ENCODE data around the gene HABP4. TPM values are rescaled to one million over a fixed set of nuclear protein-coding genes. Genes with fewer than 3 reads are reported as not detected.

HABP4 gene
- total RNA-seq, 1 donor from 2014 or later, result 32.7 TPM

DNA sequence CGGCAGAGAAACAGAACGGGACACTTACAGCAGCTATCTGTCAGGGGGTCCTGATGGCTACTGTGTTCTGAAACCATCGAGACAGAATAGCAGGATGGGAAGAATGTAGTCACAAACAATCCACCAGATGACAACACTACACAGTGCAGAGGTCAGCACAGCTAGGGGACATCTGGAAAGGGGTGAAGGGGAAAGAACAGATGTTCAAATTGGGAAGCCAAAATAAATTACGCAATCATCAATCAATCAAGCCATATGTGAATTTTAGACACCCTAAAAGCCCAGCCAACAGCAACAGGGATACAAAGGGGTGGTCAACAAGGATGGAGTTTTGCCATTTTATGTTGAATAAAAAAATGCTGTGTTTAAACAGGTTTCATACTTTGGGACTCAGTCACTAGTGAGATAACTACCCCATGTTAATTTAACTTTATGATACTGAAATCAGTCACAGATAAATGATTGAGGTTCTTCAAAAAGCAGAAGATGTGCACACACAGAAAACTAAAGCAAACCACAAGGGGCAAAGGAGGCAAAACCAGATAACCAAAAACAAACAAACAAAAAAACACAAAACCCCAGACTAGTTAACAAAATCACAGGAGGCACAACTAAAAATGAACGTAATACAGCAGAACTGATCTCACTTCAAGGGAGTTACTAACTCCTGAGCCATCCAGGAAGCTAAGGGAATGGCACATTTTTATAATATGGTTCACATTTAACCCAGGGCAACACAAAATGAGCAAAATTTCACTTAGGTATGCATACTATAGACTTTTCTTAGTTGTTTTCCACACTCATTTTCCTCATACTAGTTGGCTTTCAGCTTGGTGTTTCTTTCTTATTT lies 65.9 kb downstream of the HABP4 start:
- DNase-seq (ENCODE audit: low read depth), result no peak

DNA sequence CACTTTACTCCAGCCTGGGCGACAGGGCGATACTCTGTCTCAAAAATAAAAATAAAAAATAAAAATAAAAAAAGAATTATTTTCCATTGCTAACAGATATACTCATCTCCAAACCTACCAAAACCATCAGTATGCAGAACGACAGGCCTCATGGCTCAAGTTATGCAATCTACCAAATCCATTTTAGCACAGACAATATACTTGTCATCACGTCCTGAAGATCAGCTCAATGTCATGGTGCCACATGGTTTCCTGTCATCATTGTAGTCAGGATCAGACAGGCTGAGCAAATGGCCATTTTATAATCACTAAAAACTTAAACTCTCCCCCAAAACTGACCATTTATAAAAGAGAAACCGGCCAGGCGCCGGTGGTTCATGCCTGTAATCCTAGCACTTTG lies 69.1 kb downstream of the HABP4 start:
- no peak for DNase-seq (ENCODE audit: low read depth)

DNA sequence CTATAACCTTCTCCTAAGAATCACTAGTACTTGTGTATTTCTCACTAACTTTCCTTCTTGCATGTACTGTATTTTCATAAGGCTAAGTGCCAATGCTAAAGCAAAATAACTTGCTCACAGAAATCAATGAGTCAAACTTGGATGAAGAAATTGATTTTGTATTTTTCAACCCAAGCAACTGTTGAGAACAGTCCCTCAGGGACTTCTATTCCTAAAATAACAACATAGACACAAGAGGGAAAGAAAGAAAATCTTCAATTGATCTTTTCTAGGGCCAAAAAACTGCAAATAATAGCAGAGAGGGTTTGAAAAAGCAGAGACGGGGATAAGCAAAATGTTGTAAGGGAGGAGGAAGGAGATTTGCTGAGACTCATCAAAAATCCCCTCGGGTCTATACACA lies 69.8 kb downstream of the HABP4 start:
- DNase-seq (ENCODE audit: low read depth), result no peak

- DNase-seq (ENCODE audit: low read depth), result no peak
Observed at GRCh38 chr9:96522366-96522765, 72.4 kb downstream of the HABP4 start.

DNA sequence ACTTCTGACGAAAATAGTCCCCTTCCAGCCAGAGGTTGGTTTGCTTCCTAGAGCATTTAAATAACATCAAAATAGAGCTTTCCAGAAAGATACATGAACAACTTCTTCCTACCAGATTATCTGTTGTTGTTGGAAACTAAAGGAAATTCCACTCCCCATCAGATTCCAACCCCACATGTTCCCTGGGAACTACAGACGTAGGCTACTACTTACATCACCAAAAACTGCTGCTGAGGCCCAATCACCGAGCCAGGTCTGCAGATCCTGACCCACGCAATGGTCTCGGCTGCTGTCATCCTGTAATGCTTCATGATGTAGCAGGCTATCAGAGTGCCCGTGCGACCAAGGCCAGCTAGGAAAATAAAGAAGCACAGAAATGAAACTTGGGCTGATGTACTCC lies 73.4 kb downstream of the HABP4 start:
- DNase-seq (ENCODE audit: low read depth), result no peak

DNA sequence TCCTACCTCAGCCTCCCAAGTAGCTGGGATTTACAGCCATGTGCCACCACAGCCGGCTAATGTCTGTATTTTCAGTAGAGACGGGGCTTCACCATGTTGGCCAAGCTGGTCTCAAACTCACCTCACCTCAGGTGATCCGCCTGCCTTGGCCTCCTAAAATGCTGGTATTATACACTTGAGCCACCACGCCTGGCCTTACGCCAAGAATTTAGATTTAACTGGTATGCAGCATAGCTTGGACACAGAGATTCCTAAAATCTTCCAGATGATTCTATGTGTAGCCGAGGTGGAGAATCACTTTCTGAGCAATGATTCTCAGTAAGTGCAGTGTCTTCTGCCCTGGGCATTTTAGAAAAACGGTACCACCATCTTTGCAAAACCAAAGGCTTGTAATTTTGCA lies 74.1 kb downstream of the HABP4 start:
- no peak for DNase-seq (ENCODE audit: low read depth)

- no peak for DNase-seq (ENCODE audit: low read depth)
Observed at GRCh38 chr9:96524764-96525163, 74.8 kb downstream of the HABP4 start.

DNA sequence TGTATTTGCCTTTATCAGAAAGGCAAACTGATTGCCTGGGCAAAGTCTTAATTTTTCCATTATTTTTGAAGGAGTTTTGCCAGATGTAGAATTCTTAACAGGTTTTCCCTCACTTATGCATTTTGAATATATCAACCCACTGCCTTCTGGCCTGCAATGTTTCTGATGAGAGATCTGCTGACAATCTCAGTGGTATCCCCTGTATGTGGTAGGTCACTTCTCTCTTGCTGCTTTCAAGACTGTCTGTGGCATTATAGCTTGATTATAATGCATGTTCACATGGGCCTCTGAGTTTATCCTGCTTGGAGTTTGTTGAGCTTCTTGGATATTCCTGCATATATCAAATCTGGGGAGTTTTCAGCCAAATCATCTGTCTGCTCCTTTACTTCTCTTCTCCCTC lies 82.2 kb downstream of the HABP4 start:
- DNase-seq (ENCODE audit: low read depth), result no peak

- DNase-seq (ENCODE audit: low read depth), result no peak
Observed at GRCh38 chr9:96540106-96540505, 90.1 kb downstream of the HABP4 start.

Other genes with a start within 250 kb of the HABP4 start
- gene HSD17B3, start 148.0 kb upstream of the HABP4 start, total RNA-seq, result not detected in 2 replicates
- 14.5 and 14.7 TPM in 2 replicates for gene SLC35D2, start 66.5 kb upstream of the HABP4 start, total RNA-seq
- 1.8 and 2.2 TPM in 2 replicates for gene ZNF367, start 31.8 kb upstream of the HABP4 start, total RNA-seq
- 17.4 and 22.7 TPM in 2 replicates for gene CDC14B, start 169.7 kb downstream of the HABP4 start, total RNA-seq
- gene PRXL2C, start 205.1 kb downstream of the HABP4 start, total RNA-seq, result 23.3 and 25.8 TPM in 2 replicates

Measured in myocyte (in vitro differentiated cells).